Fibroblast of villous mesenchyme (primary cell): ENCODE results near the gene GLT1D1. TPM values are rescaled to one million over a fixed set of nuclear protein-coding genes. Genes with fewer than 3 reads are reported as not detected.

ENCODE experiments used
- DNase-seq: peaks from one replicate; pipeline ENCODE4 v3.0.0-alpha.2; 2010; ENCODE audit warnings: low read depth
- H3K4me3 ChIP-seq: 2 replicates; pipeline ENCODE4 v1.5.1; 2011; ENCODE audit warnings: low read depth, mild to moderate bottlenecking, low read length
- total RNA-seq: library from RNA; depleted of rRNA; stranded (reverse); fragments of >200 nt; gene quantifications from 2 replicates; pipeline ENCODE4 v1.2.3, GENCODE V29; 2012
- TF ChIP-seq, protein P1 (sequence below): IDR thresholded peaks from 2 replicates; pipeline ENCODE4 v1.5.1; 2012; ENCODE audit warnings: low read depth, mild to moderate bottlenecking, low read length; ENCODE audit not compliant: insufficient read depth

The GLT1D1 gene
- total RNA-seq, 1 donor, result under 0.01 TPM

DNA sequence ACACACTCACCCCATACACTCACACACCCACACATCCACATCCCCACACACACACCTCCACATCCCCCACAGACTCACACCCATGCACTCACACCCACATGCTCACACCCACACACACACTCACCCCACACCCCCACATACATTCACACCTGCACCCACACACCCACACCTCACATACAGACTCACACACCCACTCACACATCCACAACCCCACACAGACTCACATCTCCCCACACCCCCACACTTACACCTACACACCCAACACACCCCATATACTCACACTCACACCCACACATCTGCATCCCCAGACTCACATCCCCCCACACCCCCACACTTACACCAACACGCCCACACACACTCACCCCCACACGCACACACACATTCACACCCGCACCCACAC lies 171.8 kb downstream of the GLT1D1 start:
- H3K4me3 ChIP-seq, result no peak overlapping the region
- TF ChIP-seq, protein P1, sequence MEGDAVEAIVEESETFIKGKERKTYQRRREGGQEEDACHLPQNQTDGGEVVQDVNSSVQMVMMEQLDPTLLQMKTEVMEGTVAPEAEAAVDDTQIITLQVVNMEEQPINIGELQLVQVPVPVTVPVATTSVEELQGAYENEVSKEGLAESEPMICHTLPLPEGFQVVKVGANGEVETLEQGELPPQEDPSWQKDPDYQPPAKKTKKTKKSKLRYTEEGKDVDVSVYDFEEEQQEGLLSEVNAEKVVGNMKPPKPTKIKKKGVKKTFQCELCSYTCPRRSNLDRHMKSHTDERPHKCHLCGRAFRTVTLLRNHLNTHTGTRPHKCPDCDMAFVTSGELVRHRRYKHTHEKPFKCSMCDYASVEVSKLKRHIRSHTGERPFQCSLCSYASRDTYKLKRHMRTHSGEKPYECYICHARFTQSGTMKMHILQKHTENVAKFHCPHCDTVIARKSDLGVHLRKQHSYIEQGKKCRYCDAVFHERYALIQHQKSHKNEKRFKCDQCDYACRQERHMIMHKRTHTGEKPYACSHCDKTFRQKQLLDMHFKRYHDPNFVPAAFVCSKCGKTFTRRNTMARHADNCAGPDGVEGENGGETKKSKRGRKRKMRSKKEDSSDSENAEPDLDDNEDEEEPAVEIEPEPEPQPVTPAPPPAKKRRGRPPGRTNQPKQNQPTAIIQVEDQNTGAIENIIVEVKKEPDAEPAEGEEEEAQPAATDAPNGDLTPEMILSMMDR, result no peak
- no peak for DNase-seq

DNA sequence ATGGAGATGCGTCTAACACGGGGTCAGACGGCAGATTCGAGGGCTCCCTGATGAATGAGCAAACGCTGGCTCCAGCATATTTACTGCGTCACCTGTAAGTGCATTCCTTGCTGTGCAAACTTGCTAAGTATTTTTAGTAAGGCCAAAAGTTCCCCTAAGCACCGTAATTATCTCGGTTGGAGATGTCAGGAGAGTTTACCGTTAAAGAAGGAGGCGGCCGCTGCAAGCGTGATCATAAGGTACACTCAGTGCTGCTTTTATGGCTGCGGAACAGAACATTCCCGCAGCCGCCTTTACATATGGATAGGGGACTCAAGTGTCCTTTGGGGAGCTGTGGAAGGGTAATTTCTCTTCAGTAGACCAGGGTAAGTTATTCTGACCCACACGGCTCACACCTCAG lies 175.6 kb downstream of the GLT1D1 start:
- no peak overlapping the region for H3K4me3 ChIP-seq
- no peak for DNase-seq
- TF ChIP-seq, protein P1, result no peak

Other genes starting within 250 kb of the GLT1D1 start
- 39.0 and 49.2 TPM in 2 replicates for gene SLC15A4, start 29.5 kb upstream of the GLT1D1 start, total RNA-seq